IPS-NIHi7 (cell line): ENCODE results near the gene CHKB.
"Not testable (repeated sequence)": the region's sequence is repeated elsewhere in the genome, so short reads cannot be mapped to it uniquely, and the experiment has no call there.

Experiments used
- DNase-seq: peaks from one replicate; pipeline ENCODE4 v3.0.0; 2012; ENCODE audit warnings: mixed read lengths; ENCODE audit errors: extremely low spot score

CHKB gene

GRCh38 chr22:50582493-50583293, at the start of gene CHKB:
TSS of gene CHKB (minus strand) at chr22:50582849. CDS start at chr22:50582781, 68 bp downstream.
- peak; percentile 100 for DNase-seq

GRCh38 chr22:50630376-50630775, 47.7 kb upstream of the CHKB start:
- no peak for DNase-seq

- no peak for DNase-seq
These were observed 46.0 kb upstream of the CHKB start for GRCh38 chr22:50628543-50629134.

- DNase-seq, result peak; percentile 88
These were observed 45.2 kb upstream of the CHKB start, which contains the start of gene ARSA for GRCh38 chr22:50627642-50628542. TSS of gene ARSA (minus strand) at chr22:50628152. CDS start at chr22:50627779, 373 bp downstream.

GRCh38 chr22:50626850-50627641, 44.4 kb upstream of the CHKB start:
- no peak for DNase-seq

GRCh38 chr22:50626314-50626849, 43.7 kb upstream of the CHKB start:
- no peak for DNase-seq

- DNase-seq, result no peak
These were observed 43.1 kb upstream of the CHKB start for GRCh38 chr22:50625568-50626313.

GRCh38 chr22:50625131-50625567, 42.5 kb upstream of the CHKB start:
- no peak for DNase-seq

GRCh38 chr22:50624347-50625130, 41.9 kb upstream of the CHKB start:
- no peak for DNase-seq

- DNase-seq, result no peak
These were observed 40.2 kb upstream of the CHKB start for GRCh38 chr22:50622723-50623327.

- DNase-seq, result no peak
These were observed 39.5 kb upstream of the CHKB start for GRCh38 chr22:50621948-50622722.

- no peak for DNase-seq
These were observed 38.8 kb upstream of the CHKB start for GRCh38 chr22:50621356-50621880.

- DNase-seq, result peak; percentile 83
These were observed 38.1 kb upstream of the CHKB start for GRCh38 chr22:50620593-50621355.

- not testable (repeated sequence) for DNase-seq
These were observed 31.6 kb upstream of the CHKB start for GRCh38 chr22:50614296-50614695.

- peak; percentile 59 for DNase-seq
These were observed 30.8 kb upstream of the CHKB start for GRCh38 chr22:50613291-50613981.

- DNase-seq, result peak; percentile 88
These were observed 30.0 kb upstream of the CHKB start for GRCh38 chr22:50612528-50613221.
